Ascending aorta (tissue), 2 donors: ENCODE measurements around the gene CA10. TPM values are rescaled to one million over a fixed set of nuclear protein-coding genes. Genes with fewer than 3 reads are reported as not detected.

Experiments used
- DNase-seq, 2 donors: peaks; one replicate each; pipeline ENCODE4 v3.0.0-alpha.2; 2019; ENCODE audit warnings: low spot score in 2 of 2
- H3K27ac ChIP-seq, 2 donors: fragments of 200-600 bp; sonication (generic); one replicate each; pipeline ENCODE4 v1.5.1; 2016 to 2017; ENCODE audit warnings: mild to moderate bottlenecking in 1 of 2
- H3K27me3 ChIP-seq: fragments of 200-600 bp; sonication (generic); one replicate; pipeline ENCODE4 v1.5.1; 2017
- H3K36me3 ChIP-seq, 2 donors: fragments of 200-600 bp; sonication (generic); one replicate each; pipeline ENCODE4 v1.5.1; 2016
- H3K4me1 ChIP-seq, 2 donors: fragments of 200-600 bp; sonication (generic); one replicate each; pipeline ENCODE4 v1.5.1; 2016 to 2017; ENCODE audit warnings: mild to moderate bottlenecking in 1 of 2
- H3K4me3 ChIP-seq, 2 donors: fragments of 200-600 bp; sonication (generic); one replicate each; pipeline ENCODE4 v1.5.1; 2016 to 2017; ENCODE audit warnings: mild to moderate bottlenecking in 1 of 2
- H3K9me3 ChIP-seq, 2 donors: fragments of 200-600 bp; sonication (generic); one replicate each; pipeline ENCODE4 v1.5.1; 2016
- CTCF ChIP-seq, 3 experiments: fragments of 200-600 bp in 2 of 3; fragments of 450-650 bp in 1 of 3; sonication (generic) in 2 of 3; IDR thresholded peaks; one replicate each; pipeline ENCODE4 v1.5.1; 2016 to 2019; ENCODE audit warnings: antibody characterized with exemption in 3 of 3, mild to moderate bottlenecking in 1 of 3, moderate library complexity in 1 of 3
- intact Hi-C: fragments of 100-400 bp; cut with DNase I; formaldehyde crosslinking; loops from one replicate; pipeline ENCODE4 v1.15.1; 2023
- total RNA-seq: library from RNA; depleted of rRNA; stranded (reverse); fragments of >200 nt; gene quantifications from one replicate; pipeline ENCODE4 v1.1.0, GENCODE V29; 2016

CA10 gene
- total RNA-seq, 1 donor from 2014 or later, result not detected

GRCh38 chr17:51685287-51685909 is 473.1 kb downstream of the CA10 start:
- no peaks in the 10 kb centered on the region for H3K27me3 ChIP-seq
- intact Hi-C loops, result no loop called here
- no peaks in the 10 kb centered on the region for H3K36me3 ChIP-seq
- H3K27ac ChIP-seq, result no peak overlapping the region
- no peaks in the 10 kb centered on the region for H3K9me3 ChIP-seq
- no peaks in the 10 kb centered on the region for H3K4me1 ChIP-seq
- DNase-seq, result no peak
- no peak overlapping the region for H3K4me3 ChIP-seq
- no peak for TF ChIP-seq CTCF (IDR thresholded peaks at IDR 0.05)

- H3K36me3 ChIP-seq, result no peaks in the 10 kb centered on the region
- no peaks in the 10 kb centered on the region for H3K4me1 ChIP-seq
- intact Hi-C loops, result no loop called here
- TF ChIP-seq CTCF (IDR thresholded peaks at IDR 0.05), result no peak
- DNase-seq, result no peak
- no peak overlapping the region for H3K27ac ChIP-seq
- no peak overlapping the region for H3K4me3 ChIP-seq
- no peaks in the 10 kb centered on the region for H3K27me3 ChIP-seq
- H3K9me3 ChIP-seq, result no peaks in the 10 kb centered on the region
These were observed 474.3 kb downstream of the CA10 start for GRCh38 chr17:51684214-51684613.

GRCh38 chr17:51683291-51683690 is 475.2 kb downstream of the CA10 start:
- H3K4me3 ChIP-seq, result no peak overlapping the region
- H3K27ac ChIP-seq, result no peak overlapping the region
- intact Hi-C loops, result no loop called here
- no peaks in the 10 kb centered on the region for H3K4me1 ChIP-seq
- no peaks in the 10 kb centered on the region for H3K36me3 ChIP-seq
- DNase-seq, result no peak
- H3K9me3 ChIP-seq, result no peaks in the 10 kb centered on the region
- no peaks in the 10 kb centered on the region for H3K27me3 ChIP-seq
- no peak for TF ChIP-seq CTCF (IDR thresholded peaks at IDR 0.05)

- Histone ChIP-seq H3K4me3 (no peak overlapping the region), H3K9me3 (no peaks in the 10 kb centered on the region), H3K27me3 (no peaks in the 10 kb centered on the region), H3K27ac (no peak overlapping the region), H3K4me1 (no peaks in the 10 kb centered on the region), H3K36me3 (no peaks in the 10 kb centered on the region)
- intact Hi-C loops, result no loop called here
- DNase-seq, result no peak
- no peak for TF ChIP-seq CTCF (IDR thresholded peaks at IDR 0.05)
These were observed 476.4 kb downstream of the CA10 start for GRCh38 chr17:51682115-51682514.

GRCh38 chr17:51677875-51678274 is 480.6 kb downstream of the CA10 start:
- no peak for TF ChIP-seq CTCF (IDR thresholded peaks at IDR 0.05)
- DNase-seq, result no peak
- Histone ChIP-seq H3K36me3 (no peaks in the 10 kb centered on the region), H3K27me3 (no peaks in the 10 kb centered on the region), H3K27ac (no peak overlapping the region), H3K4me3 (no peak overlapping the region), H3K9me3 (no peaks in the 10 kb centered on the region), H3K4me1 (no peaks in the 10 kb centered on the region)
- intact Hi-C loops, result no loop called here
